ENCODE measurements around the gene TBPL2.

DNA sequence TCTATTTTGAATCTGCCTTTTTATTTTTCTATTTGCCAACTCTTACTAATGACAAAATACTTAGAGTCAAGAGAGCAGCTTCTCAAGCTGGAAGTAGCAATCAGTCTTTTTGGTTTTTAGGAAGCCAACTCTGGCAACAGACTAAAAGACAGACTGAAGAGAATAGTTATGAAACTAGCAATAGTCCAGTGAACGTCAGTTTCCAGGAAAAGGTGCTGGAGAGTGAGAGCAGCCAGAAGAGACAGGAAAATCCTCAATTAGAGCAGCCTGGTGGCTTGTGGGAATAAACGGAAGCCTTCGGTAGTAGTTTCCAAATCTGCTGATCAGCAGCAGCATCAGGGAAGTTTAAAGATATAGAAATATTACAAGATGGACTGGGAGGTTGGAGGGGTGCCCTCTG, 55.9 kb downstream of the TBPL2 start:
- TF ChIP-seq POLR2A (IDR thresholded peaks at IDR 0.05; ENCODE audit: low read depth, low read length) (no peak), POLR2AphosphoS5 (IDR thresholded peaks at IDR 0.05; ENCODE audit: low read depth, low read length) (no peak)
